HepG2 (cell line): ENCODE measurements around the gene MTCH1. TPM values are rescaled to one million over a fixed set of nuclear protein-coding genes. Genes with fewer than 3 reads are reported as not detected.
A peak's percentile ranks its signal among the peaks of the same experiment; 100 is the strongest.

Source experiments
- ASH2L ChIP-seq: fragments of 300-600, 200-600 bp; sonication (generic); IDR thresholded peaks from 2 replicates; pipeline ENCODE4 v1.7.0; 2017; ENCODE audit warnings: low read depth, mild to moderate bottlenecking, moderate library complexity, mixed read lengths, low read length; ENCODE audit not compliant: insufficient read length
- CHD4 ChIP-seq: fragments of 200-600 bp; sonication (generic); IDR thresholded peaks from 2 replicates; pipeline ENCODE4 v1.7.0; 2017; ENCODE audit warnings: mild to moderate bottlenecking, low read length, borderline replicate concordance
- DMAP1 ChIP-seq: IDR thresholded peaks from 2 replicates; pipeline ENCODE4 v1.6.1; 2016
- EED ChIP-seq: sonication (generic); formaldehyde crosslinking; IDR thresholded peaks from 2 replicates; pipeline ENCODE4 v1.5.0; 2020; ENCODE audit warnings: mild to moderate bottlenecking, missing genetic modification reagents
- FIP1L1 ChIP-seq: fragments of 200-400 bp; formaldehyde crosslinking; IDR thresholded peaks from 2 replicates; pipeline ENCODE4 v1.6.1; 2018; ENCODE audit warnings: low read depth, mild to moderate bottlenecking, low read length, moderate library complexity, borderline replicate concordance; ENCODE audit not compliant: insufficient read depth
- FOSL1 ChIP-seq: sonication (generic); formaldehyde crosslinking; IDR thresholded peaks from 2 replicates; pipeline ENCODE4 v1.9.0; 2021; ENCODE audit warnings: missing genetic modification reagents, borderline replicate concordance
- FOXK1 ChIP-seq: sonication (generic); formaldehyde crosslinking; IDR thresholded peaks from 2 replicates; pipeline ENCODE4 v1.4.0; 2020; ENCODE audit warnings: low read depth, missing genetic modification reagents, borderline replicate concordance
- FOXO1 ChIP-seq: sonication (generic); formaldehyde crosslinking; IDR thresholded peaks from 2 replicates; pipeline ENCODE4 v1.4.0; 2020; ENCODE audit warnings: missing genetic modification reagents
- GFI1 ChIP-seq: sonication (generic); formaldehyde crosslinking; IDR thresholded peaks from 2 replicates; pipeline ENCODE4 v1.5.0; 2020; ENCODE audit warnings: missing genetic modification reagents, mild to moderate bottlenecking, borderline replicate concordance
- HNRNPK ChIP-seq: fragments of 200-400 bp; formaldehyde crosslinking; IDR thresholded peaks from 2 replicates; pipeline ENCODE4 v1.6.1; 2018; ENCODE audit warnings: low read length, low read depth, moderate library complexity, mild to moderate bottlenecking; ENCODE audit not compliant: poor library complexity, severe bottlenecking
- JDP2 ChIP-seq: sonication (generic); formaldehyde crosslinking; IDR thresholded peaks from 2 replicates; pipeline ENCODE4 v1.8.1; 2022; ENCODE audit warnings: missing genetic modification reagents, borderline replicate concordance
- KDM1A ChIP-seq: IDR thresholded peaks from 2 replicates; pipeline ENCODE4 v1.6.1; 2016; ENCODE audit warnings: missing compliant biosample characterization
- KLF9 ChIP-seq: IDR thresholded peaks from 2 replicates; pipeline ENCODE4 v1.6.1; 2016; ENCODE audit warnings: low read depth
- MED8 ChIP-seq: sonication (generic); formaldehyde crosslinking; IDR thresholded peaks from 2 replicates; pipeline ENCODE4 v1.8.1; 2023; ENCODE audit warnings: mild to moderate bottlenecking, missing genetic modification reagents; ENCODE audit not compliant: insufficient replicate concordance
- POLR2A ChIP-seq, 2 experiments: IDR thresholded peaks; 2 replicates each; pipeline ENCODE4 v1.6.1; 2011; ENCODE audit warnings: low read depth in 2 of 2, low read length in 2 of 2, mild to moderate bottlenecking in 1 of 2, moderate library complexity in 1 of 2; ENCODE audit not compliant: insufficient read depth in 1 of 2
- RXRB ChIP-seq: IDR thresholded peaks from 2 replicates; pipeline ENCODE4 v1.6.1; 2016; ENCODE audit warnings: borderline replicate concordance, missing genetic modification reagents, missing compliant biosample characterization
- SALL2 ChIP-seq: sonication (generic); formaldehyde crosslinking; IDR thresholded peaks from 2 replicates; pipeline ENCODE4 v1.8.1; 2023; ENCODE audit warnings: mild to moderate bottlenecking, missing genetic modification reagents, inconsistent platforms
- SIX1 ChIP-seq: sonication (generic); formaldehyde crosslinking; IDR thresholded peaks from 2 replicates; pipeline ENCODE4 v1.4.0; 2020; ENCODE audit warnings: missing genetic modification reagents, borderline replicate concordance
- SOX6 ChIP-seq, 2 experiments: fragments of 450-650 bp in 1 of 2; sonication (generic) in 1 of 2; formaldehyde crosslinking in 1 of 2; IDR thresholded peaks; 2 replicates each; pipeline versions ENCODE4 v1.4.0 to v1.6.1; 2017 to 2020; ENCODE audit warnings: antibody characterized with exemption in 1 of 2, mild to moderate bottlenecking in 1 of 2, missing genetic modification reagents in 1 of 2
- SSRP1 ChIP-seq: IDR thresholded peaks from 2 replicates; pipeline ENCODE4 v1.6.1; 2016; ENCODE audit warnings: control low read depth
- ZBTB26 ChIP-seq: IDR thresholded peaks from 2 replicates; pipeline ENCODE4 v1.6.1; 2016; ENCODE audit warnings: missing compliant biosample characterization, missing genetic modification reagents, borderline replicate concordance
- ZNF354B ChIP-seq: sonication (generic); formaldehyde crosslinking; IDR thresholded peaks from 2 replicates; pipeline ENCODE4 v1.8.0; 2022; ENCODE audit warnings: mild to moderate bottlenecking, missing genetic modification reagents
- ZNF510 ChIP-seq: sonication (generic); formaldehyde crosslinking; IDR thresholded peaks from 2 replicates; pipeline ENCODE4 v1.4.0; 2020; ENCODE audit warnings: low read depth, mild to moderate bottlenecking, missing genetic modification reagents
- ZNF562 ChIP-seq: sonication (generic); formaldehyde crosslinking; IDR thresholded peaks from 2 replicates; pipeline ENCODE4 v1.8.0; 2022; ENCODE audit warnings: missing genetic modification reagents, borderline replicate concordance
- ZNF569 ChIP-seq: sonication (generic); formaldehyde crosslinking; IDR thresholded peaks from 2 replicates; pipeline ENCODE4 v1.5.0; 2020; ENCODE audit warnings: mild to moderate bottlenecking, missing genetic modification reagents, moderate library complexity, borderline replicate concordance
- ZNF597 ChIP-seq: sonication (generic); formaldehyde crosslinking; IDR thresholded peaks from 2 replicates; pipeline ENCODE4 v1.5.0; 2020; ENCODE audit warnings: missing genetic modification reagents
- ZNF615 ChIP-seq: sonication (generic); formaldehyde crosslinking; IDR thresholded peaks from 2 replicates; pipeline ENCODE4 v1.5.0; 2020; ENCODE audit warnings: mild to moderate bottlenecking, missing genetic modification reagents, borderline replicate concordance
- ZNF747 ChIP-seq: sonication (generic); formaldehyde crosslinking; IDR thresholded peaks from 2 replicates; pipeline ENCODE4 v1.8.1; 2023; ENCODE audit warnings: missing genetic modification reagents, mild to moderate bottlenecking, borderline replicate concordance
- ZNF773 ChIP-seq: sonication (generic); formaldehyde crosslinking; IDR thresholded peaks from 2 replicates; pipeline ENCODE4 v1.4.0; 2020; ENCODE audit warnings: missing genetic modification reagents, borderline replicate concordance
- polyA plus RNA-seq, 8 experiments: library from polyadenylated mRNA; depleted of rRNA in 3 of 8; stranded (reverse) in 7 of 8; unstranded in 1 of 8; fragments of >200 nt; fragmentation: Illumina TruSeq in 4 of 8; extraction: Trizol in 4 of 8; gene quantifications; 2 replicates each; pipeline versions ENCODE4 v1.2.1 to v1.2.3, GENCODE V29; 2011 to 2016; ENCODE audit warnings: low read depth in 4 of 8, missing spikeins in 1 of 8, mixed read lengths in 1 of 8; ENCODE audit not compliant: insufficient read depth in 1 of 8
- total RNA-seq, 5 experiments: library from RNA; depleted of rRNA; stranded (reverse); fragments of >200 nt; fragmentation: Illumina TruSeq; extraction: Trizol; gene quantifications; 2 replicates each; pipeline ENCODE4 v1.2.3, GENCODE V29; 2016; ENCODE audit warnings: low read depth in 1 of 5

The MTCH1 gene
- total and polyA plus RNA-seq, 2 of the 13 experiments (the other 11 are each of a cell fraction or from before 2014, with no cell fraction given), result 86.2 to 144 TPM

GRCh38 chr6:37018198-37019064, 32.4 kb upstream of the MTCH1 start (continued):
- TF ChIP-seq ZNF597 (CRISPR knock-in tag) (no peak), MED8 (CRISPR knock-in tag) (no peak), ZNF747 (CRISPR knock-in tag) (no peak), HNRNPK (no peak), ZBTB26 (CRISPR knock-in tag) (0 out of 2 replicates have a peak, but pooled peaks have one; percentile 39), ZNF773 (no peak), SSRP1 (CRISPR knock-in tag) (peak; percentile 47; the same call in 1 of the 2 replicates), JDP2 (CRISPR knock-in tag) (no peak), POLR2A (IDR thresholded peaks at IDR 0.05; ENCODE audit: insufficient read depth in 1 of 2, low read depth in 2 of 2, low read length in 2 of 2) (no peak), SALL2 (CRISPR knock-in tag) (no peak; the same call in none of the 2 replicates), ZNF354B (CRISPR knock-in tag) (no peak), ZNF510 (CRISPR knock-in tag) (no peak), EED (CRISPR knock-in tag) (0 out of 2 replicates have a peak, but pooled peaks have one; percentile 69), KLF9 (CRISPR knock-in tag) (no peak), KDM1A (CRISPR knock-in tag) (peak; percentile 71; the same call in 1 of the 2 replicates), SIX1 (0 out of 2 replicates have a peak, but pooled peaks have one; percentile 5), FOXK1 (CRISPR knock-in tag) (no peak), GFI1 (CRISPR knock-in tag) (no peak), FOXO1 (CRISPR knock-in tag) (no peak), ZNF562 (CRISPR knock-in tag) (no peak), DMAP1 (CRISPR knock-in tag) (no peak), ZNF569 (no peak), ZNF615 (CRISPR knock-in tag) (no peak; the same call in 1 of the 2 replicates), ASH2L (no peak), CHD4 (peak; percentile 87; the same call in 1 of the 2 replicates), SOX6 (IDR thresholded peaks at IDR 0.05) (no peak), SOX6 (CRISPR knock-in tag; IDR thresholded peaks at IDR 0.05) (0 out of 2 replicates have a peak, but pooled peaks have one; percentile 34), FOSL1 (CRISPR knock-in tag) (no peak), FIP1L1 (no peak), RXRB (CRISPR knock-in tag) (peak; percentile 11; the same call in 1 of the 2 replicates)
